IMR-90 (cell line): ENCODE results near the gene MYOF.

Experiments used
- BHLHE40 ChIP-seq: fragments of 150-350 bp; IDR thresholded peaks from 2 replicates; pipeline ENCODE4 v1.6.1; 2016; ENCODE audit warnings: mild to moderate bottlenecking, low read depth, low read length
- CEBPB ChIP-seq: IDR thresholded peaks from 2 replicates; pipeline ENCODE4 v1.6.1; 2012; ENCODE audit warnings: low read depth, low read length, improper control_type of control experiment
- CTCF ChIP-seq: conservative IDR thresholded peaks from 2 replicates; pipeline ENCODE4 v1.5.1; 2012; ENCODE audit warnings: mild to moderate bottlenecking, low read depth, low read length, improper control_type of control experiment
- MAZ ChIP-seq: IDR thresholded peaks from 2 replicates; pipeline ENCODE4 v1.6.1; 2012; ENCODE audit warnings: low read depth, mild to moderate bottlenecking, low read length, improper control_type of control experiment, moderate library complexity, borderline replicate concordance
- POLR2A ChIP-seq: IDR thresholded peaks from 2 replicates; pipeline ENCODE4 v1.6.1; 2012; ENCODE audit warnings: mild to moderate bottlenecking, low read depth, low read length
- RFX5 ChIP-seq: IDR thresholded peaks from 2 replicates; pipeline ENCODE4 v1.8.0; 2012; ENCODE audit warnings: low read depth, mild to moderate bottlenecking, low read length, moderate library complexity
- USF2 ChIP-seq: fragments of 150-350 bp; IDR thresholded peaks from 2 replicates; pipeline ENCODE4 v1.6.1; 2017; ENCODE audit warnings: mild to moderate bottlenecking, antibody characterized with exemption, low read length, low read depth
- TF ChIP-seq, protein P1 (sequence below): fragments of 150-350 bp; IDR thresholded peaks from 2 replicates; pipeline ENCODE4 v1.6.1; 2016; ENCODE audit warnings: low read depth, mild to moderate bottlenecking, low read length, moderate library complexity, borderline replicate concordance

DNA sequence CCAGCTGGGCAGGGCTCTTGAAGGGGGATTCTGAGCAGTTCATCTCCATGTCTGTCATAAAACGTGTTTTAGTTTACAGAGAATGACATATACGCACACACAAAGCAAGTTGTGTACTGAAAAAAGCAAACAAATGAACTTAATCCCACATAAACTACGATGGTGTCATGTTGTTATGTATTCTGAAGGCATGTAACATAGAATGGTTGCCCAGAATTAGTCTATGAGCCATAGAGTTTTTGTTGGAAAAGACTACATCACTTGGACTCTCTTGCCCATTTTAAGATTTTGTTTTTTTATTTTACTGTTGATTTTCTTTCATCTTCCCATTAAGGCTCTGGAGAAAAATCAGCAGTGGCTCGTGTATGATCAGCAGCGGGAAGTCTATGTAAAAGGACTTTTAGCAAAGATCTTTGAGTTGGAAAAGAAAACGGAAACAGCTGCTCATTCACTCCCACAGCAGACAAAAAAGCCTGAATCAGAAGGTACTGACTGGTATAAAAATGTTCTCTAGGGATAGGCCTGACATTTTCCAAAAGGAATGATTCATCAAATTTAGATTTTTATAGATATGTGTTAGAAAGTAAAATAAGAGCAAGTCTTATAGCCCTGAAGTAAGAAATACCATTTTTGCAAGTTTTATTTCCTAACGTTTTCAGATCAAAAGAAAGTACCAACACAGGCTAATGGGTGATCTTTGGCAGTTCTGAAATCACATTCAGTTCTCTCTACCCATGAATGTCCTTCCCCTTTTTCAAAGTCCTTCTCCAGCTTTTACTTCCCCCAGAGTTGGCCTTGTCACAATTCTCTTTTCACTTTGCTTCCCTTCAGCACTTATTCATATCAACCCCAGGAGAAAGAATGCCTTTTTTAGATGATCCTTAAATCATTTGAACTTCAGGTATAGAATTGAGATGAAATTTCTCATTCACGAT lies 33.2 kb upstream of the MYOF start:
- TF ChIP-seq, protein P1, sequence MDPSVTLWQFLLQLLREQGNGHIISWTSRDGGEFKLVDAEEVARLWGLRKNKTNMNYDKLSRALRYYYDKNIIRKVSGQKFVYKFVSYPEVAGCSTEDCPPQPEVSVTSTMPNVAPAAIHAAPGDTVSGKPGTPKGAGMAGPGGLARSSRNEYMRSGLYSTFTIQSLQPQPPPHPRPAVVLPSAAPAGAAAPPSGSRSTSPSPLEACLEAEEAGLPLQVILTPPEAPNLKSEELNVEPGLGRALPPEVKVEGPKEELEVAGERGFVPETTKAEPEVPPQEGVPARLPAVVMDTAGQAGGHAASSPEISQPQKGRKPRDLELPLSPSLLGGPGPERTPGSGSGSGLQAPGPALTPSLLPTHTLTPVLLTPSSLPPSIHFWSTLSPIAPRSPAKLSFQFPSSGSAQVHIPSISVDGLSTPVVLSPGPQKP: no peak
- TF ChIP-seq USF2: no peak
- no peak for TF ChIP-seq POLR2A
- no peak for TF ChIP-seq MAZ
- no peak for TF ChIP-seq RFX5
- TF ChIP-seq BHLHE40: no peak
- no peak for TF ChIP-seq CEBPB
- TF ChIP-seq CTCF: no peak
